Measurements from ENCODE around the gene MRPL50.

The MRPL50 gene

DNA sequence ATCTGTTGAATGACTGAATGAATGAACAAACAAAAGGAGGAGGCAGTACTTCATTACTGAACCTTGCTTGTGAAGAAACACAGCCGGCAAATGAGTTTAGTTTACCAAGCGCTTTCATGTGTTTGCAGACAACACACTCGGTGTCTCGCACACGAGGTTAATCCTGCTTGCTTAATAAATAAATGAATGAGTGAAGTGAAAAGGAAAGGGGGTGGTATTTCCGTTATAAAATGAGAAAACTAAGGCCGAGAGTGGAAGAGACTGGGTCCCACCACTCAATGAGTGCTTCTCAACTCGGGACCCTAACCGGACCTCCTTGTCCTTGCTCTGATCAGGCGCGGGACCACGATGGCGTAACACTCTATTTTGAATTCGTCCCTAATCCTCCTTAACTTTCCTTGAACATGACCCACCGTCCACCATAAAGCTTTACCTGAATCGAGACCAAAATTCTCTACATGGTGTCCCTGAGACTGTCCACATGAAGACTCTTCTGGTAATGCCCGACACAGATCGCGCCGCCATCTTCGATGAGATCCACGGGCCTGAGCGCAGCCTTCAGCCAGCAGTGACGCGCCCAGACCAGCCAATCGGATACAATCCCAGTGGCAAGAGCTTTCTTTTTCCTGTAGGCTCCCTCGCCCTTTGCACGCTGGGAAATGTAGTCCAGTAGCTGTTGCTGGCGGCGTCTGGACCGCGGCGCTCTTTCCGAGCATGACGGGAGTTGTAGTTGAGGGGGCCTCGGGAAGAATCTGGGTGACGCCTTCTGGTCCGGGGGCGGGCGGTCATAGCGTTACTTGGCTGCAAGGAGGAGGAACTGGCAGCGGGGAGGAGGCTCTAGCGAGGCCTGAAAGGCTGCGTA, at the start of gene MRPL50, which contains the start of gene ZNF189:
Gene MRPL50 (minus strand): TSS at position 551 of the 862 bp plus-strand sequence. CDS start 26 bp downstream, at position 525.
Gene ZNF189 (plus strand): TSS at position 784 of the 862 bp plus-strand sequence. CDS start 306 bp downstream, outside the sequence.
- H3K27ac Mint-ChIP-seq (ENCODE audit: low read depth) = peak within 1 kb of the TSS; percentile 99
- no peaks in the 10 kb centered on the region for H3K9me3 Mint-ChIP-seq
- peak; percentile 95 for ATAC-seq (replicated peaks; ENCODE audit: extremely low read depth, poor library complexity, severe bottlenecking)
- H3K4me3 Mint-ChIP-seq = peak within 1 kb of the TSS; percentile 96
- peak; percentile 89 to 95 for DNase-seq (ENCODE audit: low spot score in 2 of 2)
- no peaks in the 10 kb centered on the region for H3K27me3 Mint-ChIP-seq
- H3K36me3 Mint-ChIP-seq (ENCODE audit: insufficient read depth) = peaks cover 33% of the 10 kb centered on the region
- peaks cover 74% of the 10 kb centered on the region for H3K4me1 Mint-ChIP-seq

GRCh38 chr9:101446732-101447131, 48.3 kb upstream of the MRPL50 start:
- no peak overlapping the region for H3K4me3 Mint-ChIP-seq
- H3K36me3 Mint-ChIP-seq (ENCODE audit: insufficient read depth) = no peaks in the 10 kb centered on the region
- no peak overlapping the region for H3K27ac Mint-ChIP-seq (ENCODE audit: low read depth)
- ATAC-seq (replicated peaks; ENCODE audit: extremely low read depth, poor library complexity, severe bottlenecking) (no peak), DNase-seq (ENCODE audit: low spot score in 2 of 2) (no peak)
- H3K27me3 Mint-ChIP-seq = peaks cover 84% of the 10 kb centered on the region
- H3K4me1 Mint-ChIP-seq = peaks cover 13% of the 10 kb centered on the region
- no peaks in the 10 kb centered on the region for H3K9me3 Mint-ChIP-seq

DNA sequence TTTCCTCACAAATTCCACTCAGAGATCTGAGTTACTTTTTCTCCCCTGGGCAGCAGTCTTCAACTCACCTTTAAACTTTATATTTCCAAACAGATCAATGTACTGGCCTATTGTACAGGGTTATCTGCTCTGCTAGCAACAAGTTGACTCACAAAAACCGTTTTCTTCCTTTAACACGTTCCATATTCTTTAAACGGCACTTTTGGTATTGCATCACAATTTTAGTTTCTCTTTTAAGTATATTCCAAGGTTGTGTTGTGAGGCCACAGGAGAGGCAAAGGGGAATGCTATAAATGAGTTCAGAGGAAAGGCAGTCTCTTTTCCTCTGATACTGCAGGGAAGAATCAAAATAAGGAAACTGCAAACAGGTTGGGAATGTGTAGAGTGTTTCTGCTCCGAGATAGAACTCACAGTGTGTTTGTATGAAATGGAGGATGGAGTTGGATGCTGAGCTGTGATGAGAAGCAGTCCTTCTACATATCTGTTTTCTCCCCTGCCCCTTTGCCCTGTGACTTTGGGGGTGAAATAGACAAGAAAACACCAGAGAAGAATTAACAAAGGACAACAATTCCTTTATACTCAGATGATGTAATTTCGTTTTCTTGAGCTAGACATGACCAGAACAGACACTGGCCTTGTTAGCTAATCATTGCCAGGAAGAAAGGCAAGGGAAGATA, 47.1 kb upstream of the MRPL50 start:
- no peak overlapping the region for H3K4me3 Mint-ChIP-seq
- no peak overlapping the region for H3K27ac Mint-ChIP-seq (ENCODE audit: low read depth)
- DNase-seq (ENCODE audit: low spot score in 2 of 2) (no peak), ATAC-seq (replicated peaks; ENCODE audit: extremely low read depth, poor library complexity, severe bottlenecking) (no peak)
- H3K27me3 Mint-ChIP-seq = peaks cover 79% of the 10 kb centered on the region
- peaks cover 13% of the 10 kb centered on the region for H3K4me1 Mint-ChIP-seq
- no peaks in the 10 kb centered on the region for H3K36me3 Mint-ChIP-seq (ENCODE audit: insufficient read depth)
- H3K9me3 Mint-ChIP-seq = no peaks in the 10 kb centered on the region

DNA sequence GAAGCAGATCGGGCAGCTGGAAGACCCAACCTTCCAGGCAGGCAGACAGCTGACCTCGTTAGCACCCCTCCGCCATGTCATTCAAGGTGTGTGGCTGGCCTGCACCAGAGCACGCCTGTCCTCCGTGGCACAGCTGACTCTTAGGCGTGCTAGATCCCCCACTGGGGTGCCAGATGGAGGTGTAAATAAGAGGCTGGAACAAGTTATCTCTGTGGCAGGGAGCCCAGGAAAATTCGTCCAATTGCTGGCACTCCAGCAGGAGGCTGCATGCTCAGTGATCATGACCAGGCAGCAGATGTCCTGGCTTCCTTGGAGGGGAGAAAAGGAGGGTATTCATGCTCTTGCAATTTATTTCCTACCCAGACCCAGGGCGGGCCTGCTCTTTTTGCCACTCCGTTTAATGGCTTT, 45.0 kb upstream of the MRPL50 start:
- H3K27me3 Mint-ChIP-seq = peaks cover 74% of the 10 kb centered on the region
- DNase-seq (ENCODE audit: low spot score in 2 of 2) = no peak
- H3K9me3 Mint-ChIP-seq = no peaks in the 10 kb centered on the region
- H3K36me3 Mint-ChIP-seq (ENCODE audit: insufficient read depth) = no peaks in the 10 kb centered on the region
- no peak for ATAC-seq (replicated peaks; ENCODE audit: extremely low read depth, poor library complexity, severe bottlenecking)
- peaks cover under 1% of the 10 kb centered on the region for H3K4me1 Mint-ChIP-seq
- no peak overlapping the region for H3K4me3 Mint-ChIP-seq
- H3K27ac Mint-ChIP-seq (ENCODE audit: low read depth) = no peak overlapping the region

DNA sequence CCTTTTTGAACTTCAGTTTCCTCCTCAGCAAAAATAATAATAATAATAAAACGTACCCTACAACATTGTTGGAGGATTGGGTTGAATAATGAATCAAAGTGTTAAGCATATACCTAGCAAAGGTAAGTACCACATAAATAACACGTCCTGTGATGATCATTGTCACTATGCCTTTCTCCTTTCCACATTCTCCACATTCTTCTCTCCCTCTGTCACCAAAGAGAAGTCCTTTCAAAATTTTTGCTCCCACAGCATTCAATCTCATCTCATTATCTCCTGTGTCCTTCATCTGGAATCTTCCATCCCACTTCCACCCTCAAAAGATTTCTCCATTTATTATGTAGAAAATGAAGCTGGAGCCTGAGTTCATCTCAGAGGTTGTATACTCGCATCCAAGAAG, 44.3 kb upstream of the MRPL50 start:
- Mint-ChIP-seq H3K9me3 (no peaks in the 10 kb centered on the region), H3K27ac (ENCODE audit: low read depth) (no peak overlapping the region), H3K27me3 (peaks cover 70% of the 10 kb centered on the region), H3K36me3 (ENCODE audit: insufficient read depth) (no peaks in the 10 kb centered on the region), H3K4me3 (no peak overlapping the region), H3K4me1 (no peaks in the 10 kb centered on the region)
- DNase-seq (ENCODE audit: low spot score in 2 of 2) = no peak
- no peak for ATAC-seq (replicated peaks; ENCODE audit: extremely low read depth, poor library complexity, severe bottlenecking)

DNA sequence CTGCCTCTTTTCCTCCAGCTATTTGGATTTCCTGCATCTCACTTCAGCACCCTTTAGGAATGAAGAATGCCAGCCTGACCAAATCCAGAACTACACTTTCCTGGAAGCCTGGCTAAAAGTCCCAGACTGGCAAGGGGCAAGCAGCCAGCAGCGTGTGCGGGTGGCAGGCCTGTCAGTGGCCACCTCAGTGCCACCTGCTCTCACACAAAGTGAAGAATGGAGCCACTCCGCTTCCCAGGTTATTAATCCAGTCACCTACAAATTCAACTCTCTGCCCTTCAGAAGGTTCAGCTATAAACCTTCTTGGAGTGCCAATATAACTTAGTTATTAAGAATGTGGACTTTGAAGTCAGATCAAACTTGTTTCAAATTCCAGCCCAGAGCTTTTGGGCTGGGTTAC, 43.9 kb upstream of the MRPL50 start:
- ATAC-seq (replicated peaks; ENCODE audit: extremely low read depth, poor library complexity, severe bottlenecking) = no peak
- Mint-ChIP-seq H3K27ac (ENCODE audit: low read depth) (no peak overlapping the region), H3K36me3 (ENCODE audit: insufficient read depth) (no peaks in the 10 kb centered on the region), H3K4me1 (no peaks in the 10 kb centered on the region), H3K4me3 (no peak overlapping the region), H3K27me3 (peaks cover 75% of the 10 kb centered on the region), H3K9me3 (no peaks in the 10 kb centered on the region)
- DNase-seq (ENCODE audit: low spot score in 2 of 2) = no peak

DNA sequence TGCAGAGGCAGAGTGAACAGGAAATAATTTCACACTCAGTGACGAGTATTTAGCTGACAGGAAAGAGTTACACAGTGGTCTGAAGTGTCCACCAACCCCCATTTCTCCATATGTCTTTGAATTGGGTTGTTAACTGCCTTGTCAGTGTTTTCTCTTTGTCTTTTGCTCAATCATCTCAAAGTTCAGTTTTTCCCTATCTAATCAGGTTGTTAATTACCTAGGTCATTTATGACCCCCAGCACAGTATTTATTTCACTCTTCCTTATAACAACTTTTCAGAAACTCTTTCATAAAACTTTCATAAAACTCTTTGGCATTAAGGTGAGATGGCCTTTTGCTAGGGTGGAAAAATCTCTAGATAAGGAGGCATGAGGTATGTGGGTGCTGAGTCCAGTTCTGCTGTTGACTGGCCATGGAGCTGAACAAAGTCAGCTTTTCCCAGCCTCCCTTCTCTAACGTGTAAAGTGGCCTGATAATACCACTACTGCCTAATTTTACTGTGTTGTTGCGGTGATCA, 42.4 kb upstream of the MRPL50 start:
- Mint-ChIP-seq H3K27me3 (peaks cover 77% of the 10 kb centered on the region), H3K9me3 (no peaks in the 10 kb centered on the region), H3K27ac (ENCODE audit: low read depth) (no peak overlapping the region), H3K36me3 (ENCODE audit: insufficient read depth) (no peaks in the 10 kb centered on the region), H3K4me3 (no peak overlapping the region), H3K4me1 (no peaks in the 10 kb centered on the region)
- DNase-seq (ENCODE audit: low spot score in 2 of 2) (no peak), ATAC-seq (replicated peaks; ENCODE audit: extremely low read depth, poor library complexity, severe bottlenecking) (no peak)

DNA sequence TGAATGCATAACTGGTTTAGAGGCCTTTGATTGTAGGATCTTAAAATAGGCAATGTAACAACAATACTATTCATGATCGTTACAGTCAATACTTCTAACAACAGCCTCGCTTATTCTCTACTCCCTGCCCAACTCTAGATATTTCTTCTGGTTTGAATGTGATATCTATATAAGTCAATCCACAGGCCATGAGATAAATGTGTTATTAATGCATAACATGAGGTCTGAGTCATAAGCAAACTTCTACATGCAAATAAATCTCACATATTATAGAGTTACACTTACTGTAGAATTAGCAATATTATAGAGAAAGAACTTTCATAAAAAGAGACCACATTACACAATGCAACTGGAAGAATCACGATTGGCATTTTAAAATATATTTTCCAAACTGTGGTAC, 40.1 kb upstream of the MRPL50 start:
- H3K36me3 Mint-ChIP-seq (ENCODE audit: insufficient read depth) = no peaks in the 10 kb centered on the region
- ATAC-seq (replicated peaks; ENCODE audit: extremely low read depth, poor library complexity, severe bottlenecking) = no peak
- no peak overlapping the region for H3K27ac Mint-ChIP-seq (ENCODE audit: low read depth)
- H3K9me3 Mint-ChIP-seq = no peaks in the 10 kb centered on the region
- no peak overlapping the region for H3K4me3 Mint-ChIP-seq
- H3K4me1 Mint-ChIP-seq = no peaks in the 10 kb centered on the region
- peaks cover 78% of the 10 kb centered on the region for H3K27me3 Mint-ChIP-seq
- no peak for DNase-seq (ENCODE audit: low spot score in 2 of 2)

DNA sequence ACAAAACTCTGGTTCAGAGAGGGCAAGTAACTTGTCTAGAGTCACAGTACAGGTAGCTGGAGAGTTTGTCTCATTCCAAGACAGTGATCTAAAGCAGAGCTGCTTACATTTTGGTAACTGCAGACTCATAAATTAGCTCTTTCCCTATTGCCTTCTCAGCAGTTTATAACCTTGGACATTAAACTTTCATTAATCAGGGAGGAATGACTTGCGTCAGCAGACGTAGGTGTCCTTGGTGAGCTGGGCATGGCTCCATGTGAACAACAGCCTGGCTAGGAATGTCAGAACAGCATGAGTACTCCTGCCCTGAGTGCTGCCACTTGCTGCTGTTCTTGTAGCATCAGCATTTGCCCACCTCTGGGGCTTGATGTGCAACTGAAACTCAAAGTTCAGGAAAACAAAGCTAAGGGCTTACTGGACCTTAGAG, 39.4 kb upstream of the MRPL50 start:
- Mint-ChIP-seq H3K27ac (ENCODE audit: low read depth) (no peak overlapping the region), H3K27me3 (peaks cover 74% of the 10 kb centered on the region), H3K9me3 (no peaks in the 10 kb centered on the region), H3K4me3 (no peak overlapping the region), H3K36me3 (ENCODE audit: insufficient read depth) (no peaks in the 10 kb centered on the region), H3K4me1 (no peaks in the 10 kb centered on the region)
- ATAC-seq (replicated peaks; ENCODE audit: extremely low read depth, poor library complexity, severe bottlenecking) = no peak
- DNase-seq (ENCODE audit: low spot score in 2 of 2) = no peak

DNA sequence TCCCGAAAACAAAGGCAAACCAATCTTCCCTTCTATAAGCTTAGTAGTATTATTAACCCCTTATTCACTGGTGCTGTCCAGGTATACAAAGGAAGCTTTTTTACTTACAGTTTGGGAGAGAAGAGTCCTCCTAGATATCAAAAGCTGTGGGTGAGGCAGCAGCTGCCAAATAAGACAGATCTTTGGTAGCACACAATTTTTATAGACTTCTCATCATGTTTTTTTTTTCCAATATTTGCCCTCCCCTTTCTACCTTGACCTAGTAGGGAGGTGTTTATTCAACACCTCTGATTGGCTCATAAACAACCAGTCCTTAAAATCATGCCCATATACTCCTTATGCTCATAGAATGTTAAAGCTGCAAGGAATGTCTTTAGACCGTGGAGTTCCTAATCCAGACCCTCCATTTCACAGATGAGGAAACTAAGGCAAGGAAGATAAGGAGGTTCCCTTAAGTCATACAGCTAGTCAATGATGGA, 37.2 kb upstream of the MRPL50 start, which contains the start of gene ALDOB:
Gene ALDOB (minus strand): TSS at position 174 of the 479 bp plus-strand sequence. CDS start 4,887 bp downstream, outside the sequence.
- Mint-ChIP-seq H3K4me1 (no peaks in the 10 kb centered on the region), H3K9me3 (no peaks in the 10 kb centered on the region), H3K4me3 (no peak within 1 kb of the TSS), H3K27me3 (peaks cover 68% of the 10 kb centered on the region), H3K36me3 (ENCODE audit: insufficient read depth) (no peaks in the 10 kb centered on the region), H3K27ac (ENCODE audit: low read depth) (no peak within 1 kb of the TSS)
- ATAC-seq (replicated peaks; ENCODE audit: extremely low read depth, poor library complexity, severe bottlenecking) (no peak), DNase-seq (ENCODE audit: low spot score in 2 of 2) (no peak)

DNA sequence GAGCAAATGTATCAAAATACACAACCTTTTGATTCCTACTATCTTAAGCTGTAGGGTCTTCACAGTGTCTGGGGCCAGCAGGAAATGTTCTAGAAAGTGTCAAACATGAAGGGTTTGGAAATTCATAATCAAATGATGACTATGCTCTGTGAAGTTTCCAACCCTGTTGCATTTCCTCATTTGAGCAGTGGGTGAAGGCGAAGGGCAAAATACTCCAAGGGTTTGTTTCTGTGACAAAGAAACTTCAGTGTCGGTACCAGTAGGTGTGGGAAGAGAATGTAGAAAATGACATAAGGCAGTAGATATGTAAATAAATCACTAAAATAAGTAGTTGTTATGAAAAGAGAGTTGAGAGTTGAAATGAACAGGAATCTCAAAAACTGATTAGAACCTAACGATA, 36.6 kb upstream of the MRPL50 start:
- peaks cover 68% of the 10 kb centered on the region for H3K27me3 Mint-ChIP-seq
- H3K4me1 Mint-ChIP-seq = no peaks in the 10 kb centered on the region
- H3K4me3 Mint-ChIP-seq = no peak overlapping the region
- H3K9me3 Mint-ChIP-seq = no peaks in the 10 kb centered on the region
- ATAC-seq (replicated peaks; ENCODE audit: extremely low read depth, poor library complexity, severe bottlenecking) = no peak
- DNase-seq (ENCODE audit: low spot score in 2 of 2) = no peak
- H3K36me3 Mint-ChIP-seq (ENCODE audit: insufficient read depth) = no peaks in the 10 kb centered on the region
- no peak overlapping the region for H3K27ac Mint-ChIP-seq (ENCODE audit: low read depth)

GRCh38 chr9:101433229-101433628, 34.8 kb upstream of the MRPL50 start:
- ATAC-seq (replicated peaks; ENCODE audit: extremely low read depth, poor library complexity, severe bottlenecking) = no peak
- peaks cover 76% of the 10 kb centered on the region for H3K27me3 Mint-ChIP-seq
- H3K4me3 Mint-ChIP-seq = no peak overlapping the region

More at GRCh38 chr9:101433229-101433628, 34.8 kb upstream of the MRPL50 start:
- Mint-ChIP-seq H3K4me1 (no peaks in the 10 kb centered on the region), H3K27ac (ENCODE audit: low read depth) (no peak overlapping the region), H3K36me3 (ENCODE audit: insufficient read depth) (no peaks in the 10 kb centered on the region), H3K9me3 (no peaks in the 10 kb centered on the region)
- no peak for DNase-seq (ENCODE audit: low spot score in 2 of 2)
